ENCODE measurements around the gene MRPL23. TPM values are rescaled to one million over a fixed set of nuclear protein-coding genes. Genes with fewer than 3 reads are reported as not detected.
A peak's percentile ranks its signal among the peaks of the same experiment; 100 is the strongest.

MRPL23 gene
- total RNA-seq, 1 donor from 2014 or later = 77.1 TPM

- no peaks in the 10 kb centered on the region for H3K4me1 Mint-ChIP-seq
- H3K27me3 Mint-ChIP-seq = no peaks in the 10 kb centered on the region
- no peaks in the 10 kb centered on the region for H3K36me3 Mint-ChIP-seq (ENCODE audit: low read depth)
- no peak for DNase-seq
- H3K9me3 Mint-ChIP-seq = no peaks in the 10 kb centered on the region
- H3K4me3 Mint-ChIP-seq = no peak overlapping the region
- no peak overlapping the region for H3K27ac Mint-ChIP-seq
- intact Hi-C loops (cut with micrococcal nuclease) = no loop called here
Observed at GRCh38 chr11:1990872-1991578, 43.9 kb downstream of the MRPL23 start.

GRCh38 chr11:1992111-1992510 lies 45.0 kb downstream of the MRPL23 start:
- H3K4me3 Mint-ChIP-seq = no peak overlapping the region
- no peaks in the 10 kb centered on the region for H3K4me1 Mint-ChIP-seq

GRCh38 chr11:1994121-1994520 lies 47.0 kb downstream of the MRPL23 start:
- H3K27me3 Mint-ChIP-seq = no peaks in the 10 kb centered on the region
- no peaks in the 10 kb centered on the region for H3K36me3 Mint-ChIP-seq (ENCODE audit: low read depth)
- DNase-seq = peak; percentile 3
- intact Hi-C loops (cut with micrococcal nuclease) = no loop called here
- no peak overlapping the region for H3K27ac Mint-ChIP-seq
- H3K4me1 Mint-ChIP-seq = no peaks in the 10 kb centered on the region
- H3K9me3 Mint-ChIP-seq = no peaks in the 10 kb centered on the region
- no peak overlapping the region for H3K4me3 Mint-ChIP-seq

More at GRCh38 chr11:1992111-1992510, 45.0 kb downstream of the MRPL23 start:
- no peaks in the 10 kb centered on the region for H3K9me3 Mint-ChIP-seq
- H3K27ac Mint-ChIP-seq = no peak overlapping the region
- DNase-seq = peak; percentile 9
- intact Hi-C loops (cut with micrococcal nuclease) = no loop called here
- H3K36me3 Mint-ChIP-seq (ENCODE audit: low read depth) = no peaks in the 10 kb centered on the region
- H3K27me3 Mint-ChIP-seq = no peaks in the 10 kb centered on the region

- Mint-ChIP-seq H3K9me3 (no peaks in the 10 kb centered on the region), H3K4me3 (no peak within 1 kb of the TSS), H3K36me3 (ENCODE audit: low read depth) (no peaks in the 10 kb centered on the region), H3K4me1 (no peaks in the 10 kb centered on the region), H3K27me3 (no peaks in the 10 kb centered on the region), H3K27ac (no peak within 1 kb of the TSS)
- intact Hi-C loops (cut with micrococcal nuclease) = no loop called here
- DNase-seq = no peak
Observed at GRCh38 chr11:1997755-1998154, 50.6 kb downstream of the MRPL23 start, which contains the start of gene H19. TSS of gene H19 (minus strand) at chr11:1997842.

- H3K27ac Mint-ChIP-seq = no peak overlapping the region
- intact Hi-C loops (cut with micrococcal nuclease) = no loop called here
- no peaks in the 10 kb centered on the region for H3K9me3 Mint-ChIP-seq
- H3K27me3 Mint-ChIP-seq = no peaks in the 10 kb centered on the region
- H3K36me3 Mint-ChIP-seq (ENCODE audit: low read depth) = no peaks in the 10 kb centered on the region
- H3K4me1 Mint-ChIP-seq = no peaks in the 10 kb centered on the region
- no peak for DNase-seq
- no peak overlapping the region for H3K4me3 Mint-ChIP-seq
Observed at GRCh38 chr11:1998290-1998689, 51.2 kb downstream of the MRPL23 start.

- no peaks in the 10 kb centered on the region for H3K36me3 Mint-ChIP-seq (ENCODE audit: low read depth)
- no peak for DNase-seq
- H3K27me3 Mint-ChIP-seq = no peaks in the 10 kb centered on the region
- no peaks in the 10 kb centered on the region for H3K4me1 Mint-ChIP-seq
- H3K27ac Mint-ChIP-seq = no peak overlapping the region
- intact Hi-C loops (cut with micrococcal nuclease) = no loop called here
- no peaks in the 10 kb centered on the region for H3K9me3 Mint-ChIP-seq
- H3K4me3 Mint-ChIP-seq = no peak overlapping the region
Observed at GRCh38 chr11:1998861-1999260, 51.7 kb downstream of the MRPL23 start.

- no peak overlapping the region for H3K4me3 Mint-ChIP-seq
Observed at GRCh38 chr11:2002042-2002776, 55.1 kb downstream of the MRPL23 start.

GRCh38 chr11:2002807-2003206 lies 55.7 kb downstream of the MRPL23 start:
- DNase-seq = no peak
- intact Hi-C loops (cut with micrococcal nuclease) = no loop called here
- Mint-ChIP-seq H3K4me3 (no peak overlapping the region), H3K27me3 (no peaks in the 10 kb centered on the region), H3K4me1 (no peaks in the 10 kb centered on the region), H3K36me3 (ENCODE audit: low read depth) (no peaks in the 10 kb centered on the region), H3K9me3 (no peaks in the 10 kb centered on the region), H3K27ac (no peak overlapping the region)

More at GRCh38 chr11:2002042-2002776, 55.1 kb downstream of the MRPL23 start:
- no peaks in the 10 kb centered on the region for H3K27me3 Mint-ChIP-seq
- H3K4me1 Mint-ChIP-seq = no peaks in the 10 kb centered on the region
- no peak for DNase-seq
- intact Hi-C loops (cut with micrococcal nuclease) = no loop called here
- H3K9me3 Mint-ChIP-seq = no peaks in the 10 kb centered on the region
- no peak overlapping the region for H3K27ac Mint-ChIP-seq
- no peaks in the 10 kb centered on the region for H3K36me3 Mint-ChIP-seq (ENCODE audit: low read depth)

- no peaks in the 10 kb centered on the region for H3K27me3 Mint-ChIP-seq
Observed at GRCh38 chr11:2004466-2004865, 57.3 kb downstream of the MRPL23 start.

More at GRCh38 chr11:2004466-2004865, 57.3 kb downstream of the MRPL23 start:
- intact Hi-C loops (cut with micrococcal nuclease) = no loop called here
- no peak for DNase-seq
- H3K4me3 Mint-ChIP-seq = no peak overlapping the region
- H3K36me3 Mint-ChIP-seq (ENCODE audit: low read depth) = no peaks in the 10 kb centered on the region
- H3K27ac Mint-ChIP-seq = no peak overlapping the region
- no peaks in the 10 kb centered on the region for H3K9me3 Mint-ChIP-seq
- H3K4me1 Mint-ChIP-seq = no peaks in the 10 kb centered on the region

Other genes with a start within 250 kb of the MRPL23 start
- 0.12 and 0.14 TPM in 2 replicates for gene IFITM10, start 196.7 kb upstream of the MRPL23 start, total RNA-seq
- gene CTSD, start 183.4 kb upstream of the MRPL23 start, total RNA-seq = 59.8 and 66.1 TPM in 2 replicates
- not detected in 2 replicates for gene SYT8, start 112.3 kb upstream of the MRPL23 start, total RNA-seq
- gene TNNI2, start 108.4 kb upstream of the MRPL23 start, total RNA-seq = not detected in 2 replicates
- gene LSP1, start 94.2 kb upstream of the MRPL23 start, total RNA-seq = 303 and 322 TPM in 2 replicates
- gene PRR33, start 55.4 kb upstream of the MRPL23 start, total RNA-seq = not detected in 2 replicates
- gene TNNT3, start 27.6 kb upstream of the MRPL23 start, total RNA-seq = 1.1 and 1.2 TPM in 2 replicates
- not detected in 2 replicates for gene H19, start 50.5 kb downstream of the MRPL23 start, total RNA-seq
- gene IGF2, start 192.1 kb downstream of the MRPL23 start, total RNA-seq = 0.45 and 1.1 TPM in 2 replicates
- gene INS, start 213.9 kb downstream of the MRPL23 start, total RNA-seq = not detected in 2 replicates
- not detected in 2 replicates for gene TH, start 224.5 kb downstream of the MRPL23 start, total RNA-seq